Measurements from ENCODE around the gene CCPG1.

Gene CCPG1

GRCh38 chr15:55387027-55387426, 21.1 kb downstream of the CCPG1 start:
- DNase-seq (ENCODE audit: low read depth in 2 of 2) = no peak

- no peak for DNase-seq (ENCODE audit: low read depth in 2 of 2)
Observed at GRCh38 chr15:55383687-55384086, 24.5 kb downstream of the CCPG1 start.

GRCh38 chr15:55381595-55381994, 26.6 kb downstream of the CCPG1 start:
- no peak for DNase-seq (ENCODE audit: low read depth in 2 of 2)

- DNase-seq (ENCODE audit: low read depth in 2 of 2) = no peak
Observed at GRCh38 chr15:55379095-55379494, 29.1 kb downstream of the CCPG1 start.

GRCh38 chr15:55372701-55373440, 35.3 kb downstream of the CCPG1 start:
- DNase-seq (ENCODE audit: low read depth in 2 of 2) = no peak

- no peak for DNase-seq (ENCODE audit: low read depth in 2 of 2)
Observed at GRCh38 chr15:55366981-55367380, 41.2 kb downstream of the CCPG1 start.

- DNase-seq (ENCODE audit: low read depth in 2 of 2) = no peak
Observed at GRCh38 chr15:55362641-55363040, 45.5 kb downstream of the CCPG1 start.

- DNase-seq (ENCODE audit: low read depth in 2 of 2) = no peak
Observed at GRCh38 chr15:55361048-55361447, 47.1 kb downstream of the CCPG1 start.

- DNase-seq (ENCODE audit: low read depth in 2 of 2) = no peak
Observed at GRCh38 chr15:55360256-55360655, 47.9 kb downstream of the CCPG1 start.

GRCh38 chr15:55358471-55358870, 49.7 kb downstream of the CCPG1 start:
- no peak for DNase-seq (ENCODE audit: low read depth in 2 of 2)

GRCh38 chr15:55357774-55358173, 50.4 kb downstream of the CCPG1 start:
- no peak for DNase-seq (ENCODE audit: low read depth in 2 of 2)

GRCh38 chr15:55356985-55357585, 51.1 kb downstream of the CCPG1 start:
- no peak for DNase-seq (ENCODE audit: low read depth in 2 of 2)

- DNase-seq (ENCODE audit: low read depth in 2 of 2) = no peak
Observed at GRCh38 chr15:55353025-55353424, 55.1 kb downstream of the CCPG1 start.

- no peak for DNase-seq (ENCODE audit: low read depth in 2 of 2)
Observed at GRCh38 chr15:55349282-55349681, 58.9 kb downstream of the CCPG1 start.

- DNase-seq (ENCODE audit: low read depth in 2 of 2) = no peak
Observed at GRCh38 chr15:55348281-55348778, 59.8 kb downstream of the CCPG1 start.

- no peak for DNase-seq (ENCODE audit: low read depth in 2 of 2)
Observed at GRCh38 chr15:55344206-55344605, 64.0 kb downstream of the CCPG1 start.

- no peak for DNase-seq (ENCODE audit: low read depth in 2 of 2)
Observed at GRCh38 chr15:55343168-55343567, 65.0 kb downstream of the CCPG1 start.

GRCh38 chr15:55337160-55337559, 71.0 kb downstream of the CCPG1 start:
- no peak for DNase-seq (ENCODE audit: low read depth in 2 of 2)

GRCh38 chr15:55334997-55335396, 73.2 kb downstream of the CCPG1 start:
- no peak for DNase-seq (ENCODE audit: low read depth in 2 of 2)

GRCh38 chr15:55334371-55334770, 73.8 kb downstream of the CCPG1 start:
- DNase-seq (ENCODE audit: low read depth in 2 of 2) = no peak

- DNase-seq (ENCODE audit: low read depth in 2 of 2) = no peak
Observed at GRCh38 chr15:55327387-55327786, 80.8 kb downstream of the CCPG1 start.

GRCh38 chr15:55322467-55322866, 85.7 kb downstream of the CCPG1 start:
- no peak for DNase-seq (ENCODE audit: low read depth in 2 of 2)

- DNase-seq (ENCODE audit: low read depth in 2 of 2) = no peak
Observed at GRCh38 chr15:55320963-55321362, 87.2 kb downstream of the CCPG1 start.

GRCh38 chr15:55320238-55320550, 88.0 kb downstream of the CCPG1 start:
- no peak for DNase-seq (ENCODE audit: low read depth in 2 of 2)

All from stimulated activated CD8-positive, alpha-beta memory T cell treated with anti-CD3 and anti-CD28 coated beads, Interleukin-15, amount 100 ng/mL, for 48 hours (primary cell).